Lower lobe of right lung (tissue), 2 donors: ENCODE results near the gene PLPP6. TPM values are rescaled to one million over a fixed set of nuclear protein-coding genes. Genes with fewer than 3 reads are reported as not detected.

Source experiments
- ATAC-seq, 2 donors: fragments of 200-7000 bp; cut with Tn5 transposase; one replicate each; pipeline ENCODE4 v1.9.1; 2020 to 2022; ENCODE audit warnings: mild to moderate bottlenecking in 2 of 2, moderate library complexity in 2 of 2
- DNase-seq: peaks from one replicate; pipeline ENCODE4 v3.0.0-alpha.2; 2020
- H3K27ac ChIP-seq: fragments of 200-600 bp; one replicate; pipeline ENCODE4 v1.8.0; 2022
- H3K27me3 ChIP-seq: fragments of 200-600 bp; one replicate; pipeline ENCODE4 v1.8.0; 2022; ENCODE audit warnings: low read depth
- H3K36me3 ChIP-seq: fragments of 200-600 bp; one replicate; pipeline ENCODE4 v1.8.0; 2022; ENCODE audit warnings: mild to moderate bottlenecking
- H3K4me1 ChIP-seq: fragments of 200-600 bp; one replicate; pipeline ENCODE4 v1.8.0; 2022
- H3K4me3 ChIP-seq: fragments of 200-600 bp; one replicate; pipeline ENCODE4 v1.8.0; 2022; ENCODE audit warnings: mild to moderate bottlenecking
- H3K9me3 ChIP-seq: fragments of 200-600 bp; one replicate; pipeline ENCODE4 v1.8.0; 2022
- intact Hi-C: fragments of 100-400 bp; cut with DNase I; formaldehyde crosslinking; loops from one replicate; pipeline ENCODE4 v1.11.0; 2022
- total RNA-seq: library from RNA; stranded (reverse); fragmentation: NEBNext Ultra II Directional; extraction: Animal tissue kit (Norgen Biotek cat#: 25700); gene quantifications from one replicate; pipeline ENCODE4 v1.2.1, GENCODE V29; 2021
- TF ChIP-seq, protein P1 (sequence below): fragments of 200-600 bp; IDR thresholded peaks from one replicate; pipeline ENCODE4 v1.8.0; 2022; ENCODE audit warnings: antibody characterized with exemption, mild to moderate bottlenecking
- donor health status: DM: no; HTN: yes; CAD: no; lungs with severe emphysema.

The PLPP6 gene
- total RNA-seq, 1 donor from 2014 or later = 5.3 TPM

DNA sequence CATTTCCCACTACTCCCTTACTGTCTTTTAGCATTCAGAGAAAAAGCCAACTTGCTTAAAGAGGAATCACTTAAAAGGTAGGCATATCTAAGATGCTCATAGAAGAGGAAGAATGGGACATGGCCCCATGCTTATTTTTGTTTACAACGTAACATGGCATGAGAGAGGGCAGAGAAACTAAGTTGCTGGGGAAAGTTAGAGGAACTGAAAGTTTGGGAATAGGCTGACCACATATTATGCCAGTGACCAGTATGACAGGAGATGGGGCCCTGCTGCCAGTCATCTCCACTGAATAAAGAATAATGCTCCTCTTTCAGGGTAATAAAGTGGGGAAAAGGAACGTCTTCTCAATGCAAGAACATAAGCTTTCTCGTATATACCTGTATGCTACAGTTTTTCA lies 1.9 kb downstream of the PLPP6 start:
- Histone ChIP-seq H3K4me1 (peaks cover 47% of the 10 kb centered on the region), H3K36me3 (no peaks in the 10 kb centered on the region), H3K9me3 (no peaks in the 10 kb centered on the region), H3K4me3 (no peak overlapping the region), H3K27ac (peak overlapping the region; percentile 88), H3K27me3 (no peaks in the 10 kb centered on the region)
- ATAC-seq = no peak
- intact Hi-C loops = no loop called here
- DNase-seq = no peak
- TF ChIP-seq, protein P1, sequence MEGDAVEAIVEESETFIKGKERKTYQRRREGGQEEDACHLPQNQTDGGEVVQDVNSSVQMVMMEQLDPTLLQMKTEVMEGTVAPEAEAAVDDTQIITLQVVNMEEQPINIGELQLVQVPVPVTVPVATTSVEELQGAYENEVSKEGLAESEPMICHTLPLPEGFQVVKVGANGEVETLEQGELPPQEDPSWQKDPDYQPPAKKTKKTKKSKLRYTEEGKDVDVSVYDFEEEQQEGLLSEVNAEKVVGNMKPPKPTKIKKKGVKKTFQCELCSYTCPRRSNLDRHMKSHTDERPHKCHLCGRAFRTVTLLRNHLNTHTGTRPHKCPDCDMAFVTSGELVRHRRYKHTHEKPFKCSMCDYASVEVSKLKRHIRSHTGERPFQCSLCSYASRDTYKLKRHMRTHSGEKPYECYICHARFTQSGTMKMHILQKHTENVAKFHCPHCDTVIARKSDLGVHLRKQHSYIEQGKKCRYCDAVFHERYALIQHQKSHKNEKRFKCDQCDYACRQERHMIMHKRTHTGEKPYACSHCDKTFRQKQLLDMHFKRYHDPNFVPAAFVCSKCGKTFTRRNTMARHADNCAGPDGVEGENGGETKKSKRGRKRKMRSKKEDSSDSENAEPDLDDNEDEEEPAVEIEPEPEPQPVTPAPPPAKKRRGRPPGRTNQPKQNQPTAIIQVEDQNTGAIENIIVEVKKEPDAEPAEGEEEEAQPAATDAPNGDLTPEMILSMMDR = no peak

DNA sequence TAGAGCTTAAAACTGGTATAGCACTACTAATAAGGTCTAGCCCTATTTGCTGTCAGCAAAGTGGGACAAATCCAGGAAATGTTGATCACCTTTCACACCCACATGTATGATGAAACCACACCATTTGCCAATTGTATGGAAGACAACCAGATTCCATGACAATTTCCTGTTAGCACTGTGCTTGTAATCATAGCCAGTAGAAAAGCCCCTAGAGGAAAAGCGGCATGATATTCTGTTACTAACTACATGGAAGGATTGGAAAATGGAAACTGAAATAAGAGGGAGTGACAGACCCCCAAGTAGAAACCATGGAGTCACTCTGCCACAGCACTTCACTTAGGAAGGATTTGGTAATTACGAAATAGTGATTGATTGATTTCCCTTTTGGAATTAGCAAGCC lies 3.3 kb downstream of the PLPP6 start:
- ATAC-seq (peak in 1 of 2 donors; percentile 28), DNase-seq (no peak)
- Histone ChIP-seq H3K4me3 (peak overlapping the region; percentile 62), H3K4me1 (peaks cover 47% of the 10 kb centered on the region), H3K27ac (peak overlapping the region; percentile 80), H3K36me3 (no peaks in the 10 kb centered on the region), H3K9me3 (no peaks in the 10 kb centered on the region), H3K27me3 (no peaks in the 10 kb centered on the region)
- intact Hi-C loops = no loop called here
- TF ChIP-seq, protein P1 = no peak

DNA sequence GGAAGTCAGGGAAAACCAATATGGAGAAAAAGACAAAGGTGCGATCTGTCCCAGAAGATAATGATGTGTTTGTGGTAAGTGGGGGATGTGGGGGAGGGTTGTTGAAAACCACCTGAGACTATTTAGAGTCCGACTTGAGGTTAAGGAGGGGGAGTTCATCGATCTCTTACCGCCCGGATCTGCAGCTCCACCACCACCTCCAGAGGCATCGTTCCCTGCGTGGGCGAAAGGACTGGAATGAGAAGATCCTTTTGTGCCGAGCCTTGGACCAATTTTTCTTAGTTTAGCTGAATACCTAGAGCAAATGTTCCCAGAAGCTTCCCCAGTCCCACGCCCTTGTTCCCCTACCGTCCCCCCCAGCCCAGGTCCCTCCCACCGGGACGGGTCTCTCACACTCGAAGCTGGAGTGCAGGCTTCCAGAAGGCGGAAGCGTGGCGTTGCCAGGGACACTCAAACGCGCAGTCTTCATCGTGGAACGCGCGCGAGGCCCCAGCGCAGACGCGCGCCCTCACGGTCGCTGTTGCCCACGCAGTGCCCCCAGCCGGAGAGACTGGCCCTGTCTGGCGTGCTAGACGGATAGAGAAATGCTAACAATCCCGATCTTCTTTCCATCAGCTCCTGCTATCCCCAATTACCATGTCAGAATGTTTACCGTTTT lies 4.1 kb downstream of the PLPP6 start, which contains the start of gene SPATA6L:
Gene SPATA6L (minus strand): TSS at position 439 of the 658 bp plus-strand sequence. CDS start 230 bp downstream, at position 209.
- Histone ChIP-seq H3K27ac (peak within 1 kb of the TSS; percentile 80), H3K9me3 (no peaks in the 10 kb centered on the region), H3K4me3 (peak within 1 kb of the TSS; percentile 62), H3K27me3 (no peaks in the 10 kb centered on the region), H3K36me3 (no peaks in the 10 kb centered on the region), H3K4me1 (peaks cover 46% of the 10 kb centered on the region)
- peak; percentile 90 for DNase-seq
- peak; percentile 85 to 88 for ATAC-seq
- intact Hi-C loops = no loop called here
- TF ChIP-seq, protein P1 = peak; percentile 19

DNA sequence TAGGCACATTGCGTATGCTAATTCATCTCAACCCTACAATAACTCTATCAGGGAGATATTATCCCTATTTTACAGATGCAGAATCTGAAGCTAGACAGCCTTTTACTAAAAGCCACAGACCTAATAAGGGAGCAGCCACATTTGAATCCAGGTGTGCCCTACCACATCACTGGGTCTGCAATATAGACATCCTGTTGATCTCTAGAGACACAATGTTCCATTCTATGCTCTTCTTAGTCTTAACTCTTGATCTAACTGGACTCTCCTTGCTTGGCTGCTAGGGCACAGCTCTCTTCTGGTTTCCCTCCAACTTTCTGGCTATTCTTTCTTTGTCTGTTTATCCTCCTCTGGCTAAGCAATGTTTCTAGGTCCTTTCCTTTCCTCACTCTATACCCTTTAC lies 5.6 kb downstream of the PLPP6 start:
- H3K9me3 ChIP-seq = no peaks in the 10 kb centered on the region
- no peak overlapping the region for H3K27ac ChIP-seq
- H3K36me3 ChIP-seq = no peaks in the 10 kb centered on the region
- no peak for DNase-seq
- no peaks in the 10 kb centered on the region for H3K27me3 ChIP-seq
- intact Hi-C loops = no loop called here
- peaks cover 35% of the 10 kb centered on the region for H3K4me1 ChIP-seq
- TF ChIP-seq, protein P1 = no peak
- ATAC-seq = no peak
- H3K4me3 ChIP-seq = no peak overlapping the region

DNA sequence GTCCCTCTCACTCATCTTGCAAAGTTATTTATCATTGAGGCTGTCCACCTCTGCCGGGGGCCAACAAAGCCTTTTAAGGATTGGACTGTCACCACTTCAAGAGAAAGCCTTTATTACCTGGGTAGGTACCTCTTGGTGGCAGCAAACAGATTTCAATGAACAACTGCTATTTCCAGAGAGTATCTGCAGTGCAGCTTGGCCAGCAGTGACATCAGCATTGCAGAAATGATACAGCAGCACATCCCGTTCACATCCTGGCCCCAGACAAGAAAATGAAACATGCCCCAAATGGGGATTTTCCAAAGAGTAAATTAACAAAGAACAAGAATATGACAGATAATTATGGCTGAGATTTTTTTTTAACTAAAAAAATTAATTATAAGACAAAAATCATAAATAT lies 6.5 kb downstream of the PLPP6 start:
- intact Hi-C loops = no loop called here
- no peak overlapping the region for H3K27ac ChIP-seq
- no peaks in the 10 kb centered on the region for H3K36me3 ChIP-seq
- no peak overlapping the region for H3K4me3 ChIP-seq
- ATAC-seq = no peak
- H3K9me3 ChIP-seq = no peaks in the 10 kb centered on the region
- no peak for DNase-seq
- H3K27me3 ChIP-seq = no peaks in the 10 kb centered on the region
- H3K4me1 ChIP-seq = peaks cover 26% of the 10 kb centered on the region
- TF ChIP-seq, protein P1 = no peak
